Naive thymus-derived CD8-positive, alpha-beta T cell (primary cell): ENCODE results near the gene WDR81. TPM values are rescaled to one million over a fixed set of nuclear protein-coding genes. Genes with fewer than 3 reads are reported as not detected.
"Not testable (repeated sequence)": the region's sequence is repeated elsewhere in the genome, so short reads cannot be mapped to it uniquely, and the experiment has no call there.

Experiments used
- ATAC-seq, 2 donors: fragments of 150-1000 bp; cut with Tn5 transposase in 1 of 2; sonication (Bioruptor Pico), chemical (Tn5 transposase) in 1 of 2; 1 replicate in 1 of 2; 2 replicates in 1 of 2; pipeline ENCODE4 v1.10.0; 2021; ENCODE audit warnings: mild to moderate bottlenecking in 2 of 2, moderate library complexity in 2 of 2
- POLR2A ChIA-PET: fragments of 350-600 bp; sonication (Branson Sonifier 250); formaldehyde crosslinking; loops from one replicate; lab custom pipeline; 2021; ENCODE audit warnings: antibody characterized with exemption; lab: Charles Lee
- DNase-seq, 10 donors: peaks; one replicate each; pipeline versions ENCODE4 v3.0.0 to v3.0.0-alpha.2; 2020 to 2022
- H3K27ac Mint-ChIP-seq, 10 donors: one replicate each; pipeline ENCODE4 v1.8.0; 2020 to 2022; ENCODE audit warnings: mild to moderate bottlenecking in 10 of 10, mixed read lengths in 10 of 10, moderate library complexity in 4 of 10, inconsistent platforms in 1 of 10
- H3K27me3 Mint-ChIP-seq, 5 donors: one replicate each; pipeline ENCODE4 v1.8.0; 2021 to 2022; ENCODE audit warnings: mixed read lengths in 5 of 5
- H3K36me3 Mint-ChIP-seq, 3 donors: one replicate each; pipeline ENCODE4 v1.8.0; 2020 to 2022; ENCODE audit warnings: mixed read lengths in 3 of 3, mild to moderate bottlenecking in 2 of 3, inconsistent platforms in 1 of 3
- H3K4me1 Mint-ChIP-seq, 4 donors: one replicate each; pipeline ENCODE4 v1.8.0; 2021 to 2022; ENCODE audit warnings: mixed read lengths in 4 of 4
- H3K4me3 Mint-ChIP-seq, 10 donors: one replicate each; pipeline ENCODE4 v1.8.0; 2020 to 2022; ENCODE audit warnings: mild to moderate bottlenecking in 10 of 10, mixed read lengths in 10 of 10, moderate library complexity in 6 of 10, inconsistent platforms in 1 of 10
- H3K9me3 Mint-ChIP-seq, 9 donors: one replicate each; pipeline ENCODE4 v1.8.0; 2020 to 2022; ENCODE audit warnings: mixed read lengths in 9 of 9, mild to moderate bottlenecking in 3 of 9, inconsistent platforms in 1 of 9, moderate library complexity in 1 of 9
- polyA plus RNA-seq, 3 donors: library from polyadenylated mRNA; unstranded; fragments of 300-500 nt; fragmentation: Illumina TruSeq; gene quantifications; one replicate each; pipeline ENCODE4 v1.2.3, GENCODE V29; 2021
- total RNA-seq, 8 experiments: library from RNA in 2 of 8; stranded (reverse) in 2 of 8; gene quantifications; one replicate each; pipeline ENCODE4 v1.2.3 and lab custom pipeline; 2021 to 2026

WDR81 gene
- total and polyA plus RNA-seq, 5 experiments from 2014 or later: 6.8 to 50.7 (median 20.6) TPM

DNA sequence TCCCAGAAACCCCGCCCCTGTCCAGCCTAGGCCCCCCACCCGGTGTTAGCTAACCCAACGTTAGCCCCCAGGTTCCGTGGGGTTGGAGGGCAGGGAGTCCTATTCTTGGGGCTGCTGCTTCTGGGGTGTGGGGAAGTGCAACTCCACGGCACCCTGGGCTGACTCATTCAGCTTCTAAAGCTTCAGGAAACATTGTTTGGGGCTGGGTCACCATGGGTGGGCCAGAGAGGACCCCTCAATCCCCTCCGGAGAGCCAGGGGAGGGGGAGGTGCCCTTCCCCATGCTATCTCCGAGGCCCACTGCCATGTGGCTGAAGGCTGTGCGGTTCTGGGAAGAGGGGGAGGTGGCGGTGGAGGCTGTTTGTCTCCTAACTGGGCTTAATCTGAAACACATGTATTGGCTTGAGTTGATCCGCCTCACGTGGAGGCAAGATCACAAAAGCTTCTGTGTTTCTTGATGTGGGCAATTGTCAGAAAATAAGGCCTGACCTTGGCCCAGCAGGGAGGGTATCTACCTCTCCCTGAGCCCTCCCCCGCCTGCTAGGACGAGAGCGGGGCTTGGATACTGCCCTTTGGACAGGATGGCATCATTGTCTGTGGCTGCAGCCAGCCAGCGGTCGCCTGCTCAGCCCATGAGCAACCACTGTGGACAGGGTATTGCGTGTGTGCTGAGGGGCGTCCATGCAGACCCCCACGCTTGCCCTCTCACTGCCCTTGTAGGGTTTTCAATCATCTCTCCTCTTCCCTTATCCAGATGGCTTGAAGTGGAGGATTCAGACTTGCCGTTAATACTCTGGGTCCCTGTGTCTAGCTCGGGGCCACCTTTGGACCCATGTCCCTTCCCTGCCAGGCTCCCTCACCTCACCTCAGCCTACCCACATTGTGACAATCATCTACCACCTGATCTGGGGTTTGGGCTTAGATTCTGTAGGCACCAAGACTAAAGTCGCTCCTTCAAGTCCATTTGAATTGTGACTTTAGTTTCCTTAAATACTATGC is 38.7 kb downstream of the WDR81 start:
- peak overlapping the region; percentile 84 to 96 (median 94) for H3K27ac Mint-ChIP-seq
- no peaks in the 10 kb centered on the region for H3K36me3 Mint-ChIP-seq
- peak overlapping the region in 9 of 10 donors; percentile 7 to 81 (median 72) for H3K4me3 Mint-ChIP-seq
- H3K9me3 Mint-ChIP-seq: no peaks in the 10 kb centered on the region
- DNase-seq (peak in 1 of 10 donors; percentile 12), ATAC-seq (peak in 1 of 2 donors; percentile 26)
- POLR2A ChIA-PET: interaction anchor here (0.7 to 3.5 kb wide), 15 partner anchors 8 to 638 kb away, joined by 3 to 31 read pairs (median 5); partner anchors contain the start of genes MNT, RILP, RPA1 and SMYD4
- no peaks in the 10 kb centered on the region for H3K27me3 Mint-ChIP-seq
- H3K4me1 Mint-ChIP-seq: peaks cover 23 to 51% (median 46%) of the 10 kb centered on the region in 4 donors

GRCh38 chr17:1764284-1764683 is 39.8 kb downstream of the WDR81 start:
- POLR2A ChIA-PET: interaction anchor here (0.6 to 3.5 kb wide), 14 partner anchors 9 to 572 kb away, joined by 3 to 31 read pairs (median 5); partner anchors contain the start of genes RPA1, SMYD4, TSR1 and WDR81
- peak overlapping the region; percentile 52 to 81 (median 72) for H3K4me3 Mint-ChIP-seq
- no peaks in the 10 kb centered on the region for H3K27me3 Mint-ChIP-seq
- H3K9me3 Mint-ChIP-seq: no peaks in the 10 kb centered on the region
- no peaks in the 10 kb centered on the region for H3K36me3 Mint-ChIP-seq
- DNase-seq (peak in 9 of 10 donors; percentile 50 to 82 (median 60)), ATAC-seq (peak; percentile 95)
- H3K27ac Mint-ChIP-seq: peak overlapping the region; percentile 84 to 96 (median 94)
- peaks cover 21 to 49% (median 45%) of the 10 kb centered on the region in 4 donors for H3K4me1 Mint-ChIP-seq

GRCh38 chr17:1764705-1765104 is 40.2 kb downstream of the WDR81 start:
- peak; percentile 6 to 24 for ATAC-seq
- peak overlapping the region; percentile 84 to 96 (median 94) for H3K27ac Mint-ChIP-seq
- H3K36me3 Mint-ChIP-seq, H3K27me3 Mint-ChIP-seq, DNase-seq, H3K9me3 Mint-ChIP-seq: not testable (repeated sequence)
- POLR2A ChIA-PET: interaction anchor here (0.7 to 3.5 kb wide), 13 partner anchors 9 to 572 kb away, joined by 3 to 31 read pairs (median 5); partner anchors contain the start of genes RPA1, SMYD4, TSR1 and WDR81
- peaks cover 25 to 54% (median 49%) of the 10 kb centered on the region in 4 donors for H3K4me1 Mint-ChIP-seq
- peak overlapping the region; percentile 52 to 81 (median 72) for H3K4me3 Mint-ChIP-seq

- peak overlapping the region in 8 of 10 donors; percentile 24 to 80 (median 40) for H3K27ac Mint-ChIP-seq
- H3K9me3 Mint-ChIP-seq: no peaks in the 10 kb centered on the region
- ATAC-seq: no peak
Observed at GRCh38 chr17:1765576-1765975, 41.1 kb downstream of the WDR81 start.

GRCh38 chr17:1766382-1767135 is 42.1 kb downstream of the WDR81 start:
- ATAC-seq (no peak), DNase-seq (no peak)
- Mint-ChIP-seq H3K27ac (peak overlapping the region in 5 of 10 donors; percentile 29 to 80 (median 59)), H3K4me3 (no peak overlapping the region), H3K36me3 (peaks cover 0 to 2% (median 0%) of the 10 kb centered on the region in 3 donors), H3K27me3 (no peaks in the 10 kb centered on the region), H3K4me1 (peaks cover 29 to 63% (median 60%) of the 10 kb centered on the region in 4 donors), H3K9me3 (no peaks in the 10 kb centered on the region)
- POLR2A ChIA-PET: interaction anchor here (0.9 to 1.5 kb wide), 5 partner anchors 43 to 63 kb away, joined by 3 to 7 read pairs (median 4); partner anchors contain the start of genes RPA1 and SMYD4

More at GRCh38 chr17:1765576-1765975, 41.1 kb downstream of the WDR81 start:
- no peak for DNase-seq
- Mint-ChIP-seq H3K4me3 (peak overlapping the region in 2 of 10 donors; percentile 22 to 26), H3K27me3 (no peaks in the 10 kb centered on the region), H3K4me1 (peaks cover 29 to 60% (median 56%) of the 10 kb centered on the region in 4 donors), H3K36me3 (no peaks in the 10 kb centered on the region)
- POLR2A ChIA-PET: interaction anchor here (0.6 to 2.5 kb wide), 8 partner anchors 8 to 64 kb away, joined by 3 to 13 read pairs (median 4); partner anchors contain the start of genes RPA1 and SMYD4

DNA sequence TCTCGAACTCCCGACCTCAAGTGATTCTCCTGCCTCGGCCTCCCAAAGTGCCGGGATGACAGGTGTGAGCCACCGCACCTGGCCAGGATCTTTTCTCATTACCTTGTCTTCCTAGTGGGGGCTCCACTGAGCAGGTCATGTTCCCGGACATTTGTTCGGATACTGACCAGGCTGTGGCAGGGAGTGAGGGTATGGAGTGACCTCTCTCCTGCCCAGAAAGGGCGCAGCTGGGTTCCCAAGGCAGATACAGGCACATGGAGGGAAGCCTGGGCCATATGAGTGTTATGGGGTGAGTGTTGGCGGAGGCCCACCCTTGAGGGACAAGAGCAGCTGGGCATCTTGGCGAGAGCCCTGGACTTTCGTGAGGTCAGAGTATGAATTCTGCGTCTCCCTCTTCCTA is 42.9 kb downstream of the WDR81 start:
- Mint-ChIP-seq H3K27ac (peak overlapping the region in 6 of 10 donors; percentile 76 to 87 (median 82)), H3K4me3 (peak overlapping the region in 1 of 10 donors; percentile 38), H3K4me1 (peaks cover 24 to 59% (median 54%) of the 10 kb centered on the region in 4 donors), H3K9me3 (no peaks in the 10 kb centered on the region), H3K36me3 (peaks cover 0 to 2% (median 0%) of the 10 kb centered on the region in 3 donors), H3K27me3 (no peaks in the 10 kb centered on the region)
- DNase-seq (no peak), ATAC-seq (no peak)
- POLR2A ChIA-PET: interaction anchor here (0.9 to 1.1 kb wide), 2 partner anchors 44 to 141 kb away, joined by 3 read pairs; no protein-coding TSS in a partner anchor

DNA sequence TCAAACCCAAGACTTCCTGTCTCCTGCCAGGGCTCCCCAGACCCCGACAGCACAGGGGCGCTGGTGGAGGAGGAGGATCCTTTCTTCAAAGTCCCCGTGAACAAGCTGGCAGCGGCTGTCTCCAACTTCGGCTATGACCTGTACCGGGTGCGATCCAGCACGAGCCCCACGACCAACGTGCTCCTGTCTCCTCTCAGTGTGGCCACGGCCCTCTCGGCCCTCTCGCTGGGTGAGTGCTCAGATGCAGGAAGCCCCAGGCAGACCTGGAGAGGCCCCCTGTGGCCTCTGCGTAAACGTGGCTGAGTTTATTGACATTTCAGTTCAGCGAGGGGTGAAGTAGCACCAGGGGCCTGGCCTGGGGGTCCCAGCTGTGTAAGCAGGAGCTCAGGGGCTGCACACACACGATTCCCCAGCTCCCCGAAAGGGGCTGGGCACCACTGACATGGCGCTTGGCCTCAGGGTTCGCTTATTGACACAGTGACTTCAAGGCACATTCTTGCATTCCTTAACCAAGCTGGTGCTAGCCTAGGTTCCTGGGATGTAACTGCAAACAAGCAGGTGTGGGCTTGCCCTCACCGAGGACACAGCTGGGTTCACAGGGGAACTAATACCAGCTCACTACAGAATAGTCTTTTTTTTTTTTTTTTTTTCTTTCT is 45.4 kb downstream of the WDR81 start:
- no peaks in the 10 kb centered on the region for H3K27me3 Mint-ChIP-seq
- peak overlapping the region; percentile 86 to 95 (median 91) for H3K27ac Mint-ChIP-seq
- peak in 4 of 10 donors; percentile 8 to 44 (median 31) for DNase-seq
- ATAC-seq: peak; percentile 67 to 73
- H3K36me3 Mint-ChIP-seq: peaks cover 0 to 4% (median 2%) of the 10 kb centered on the region in 3 donors
- peaks cover 14 to 36% (median 32%) of the 10 kb centered on the region in 4 donors for H3K4me1 Mint-ChIP-seq
- no peaks in the 10 kb centered on the region for H3K9me3 Mint-ChIP-seq
- POLR2A ChIA-PET: interaction anchor here (0.6 to 2.2 kb wide), 15 partner anchors 10 to 892 kb away, joined by 3 to 12 read pairs (median 5); partner anchors contain the start of gene WDR81
- peak overlapping the region; percentile 62 to 90 (median 83) for H3K4me3 Mint-ChIP-seq

DNA sequence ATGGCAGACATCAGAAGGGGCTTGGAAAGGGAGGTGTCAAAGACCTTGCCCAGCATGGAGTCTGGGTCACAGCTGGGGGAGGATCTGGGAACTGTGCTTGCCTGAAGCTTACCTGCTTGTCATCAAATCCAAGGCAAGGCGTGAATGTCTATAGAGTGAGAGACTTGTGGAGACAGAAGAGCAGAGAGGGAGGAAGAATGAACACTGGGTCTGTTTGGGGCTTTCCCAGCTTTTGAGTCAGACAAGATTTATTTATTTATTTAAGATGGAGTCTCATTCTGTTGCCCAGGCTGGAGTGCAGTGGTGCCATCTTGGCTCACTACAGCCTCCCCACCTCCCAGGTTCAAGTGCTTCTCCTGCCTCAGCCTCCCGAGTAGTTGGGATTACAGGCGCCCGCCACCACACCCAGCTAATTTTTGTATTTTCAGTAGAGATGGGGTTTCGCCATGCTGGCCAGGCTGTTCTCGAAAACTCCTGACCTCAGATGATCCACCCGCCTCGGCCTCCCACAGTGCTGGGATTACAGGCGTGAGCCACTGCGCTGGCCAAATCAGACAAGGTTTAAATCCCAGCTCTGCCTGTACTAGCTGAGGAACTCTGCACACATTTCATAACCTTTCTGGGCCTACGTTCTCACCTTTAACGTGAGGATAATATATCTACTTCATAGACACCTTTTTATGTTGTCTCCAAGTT is 48.6 kb downstream of the WDR81 start:
- Mint-ChIP-seq H3K27ac (peak overlapping the region; percentile 16 to 86 (median 72)), H3K4me1 (peaks cover 10 to 26% (median 23%) of the 10 kb centered on the region in 4 donors), H3K36me3 (peaks cover 0 to 27% (median 2%) of the 10 kb centered on the region in 3 donors)
- not testable (repeated sequence) for H3K9me3 Mint-ChIP-seq, H3K27me3 Mint-ChIP-seq, H3K4me3 Mint-ChIP-seq, ATAC-seq, DNase-seq
- POLR2A ChIA-PET: interaction anchor here (0.6 to 1.9 kb wide), 6 partner anchors 8 to 89 kb away, joined by 3 to 13 read pairs (median 4); partner anchors contain the start of gene WDR81

DNA sequence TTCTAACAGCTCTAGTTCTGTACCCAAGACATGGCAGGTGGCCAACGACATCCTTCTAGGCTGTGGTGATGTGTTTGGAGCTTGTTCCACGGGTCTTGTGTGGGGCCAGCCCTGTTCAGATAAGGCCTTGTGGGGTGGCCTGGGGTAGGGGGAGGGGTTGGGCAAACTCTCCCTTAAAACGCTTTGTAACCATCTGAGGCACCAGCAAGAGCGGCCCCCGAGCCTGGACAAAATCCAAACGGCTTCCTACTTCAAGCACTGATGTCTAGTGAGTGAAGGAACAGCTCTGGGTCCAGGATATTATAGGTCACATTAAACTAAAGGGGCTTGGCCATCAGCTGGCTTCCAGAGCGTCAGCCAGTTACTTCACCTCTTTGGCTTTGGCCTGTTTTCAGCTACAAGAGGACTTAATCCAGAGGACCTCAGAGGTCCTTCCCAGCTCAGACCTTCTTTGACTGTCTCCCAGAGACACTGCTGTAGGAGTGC is 49.2 kb downstream of the WDR81 start:
- Mint-ChIP-seq H3K4me3 (no peak overlapping the region), H3K36me3 (peaks cover 0 to 33% (median 3%) of the 10 kb centered on the region in 3 donors), H3K9me3 (no peaks in the 10 kb centered on the region), H3K27ac (peak overlapping the region in 9 of 10 donors; percentile 16 to 84 (median 58)), H3K27me3 (no peaks in the 10 kb centered on the region), H3K4me1 (peaks cover 10 to 26% (median 23%) of the 10 kb centered on the region in 4 donors)
- ATAC-seq (no peak), DNase-seq (no peak)
- POLR2A ChIA-PET: interaction anchor here (0.6 to 1.5 kb wide), 3 partner anchors 9 to 90 kb away, joined by 3 to 13 read pairs (median 3); partner anchors contain the start of gene WDR81

GRCh38 chr17:1774390-1775176 is 50.1 kb downstream of the WDR81 start:
- no peak for ATAC-seq
- no peaks in the 10 kb centered on the region for H3K27me3 Mint-ChIP-seq

More at GRCh38 chr17:1774390-1775176, 50.1 kb downstream of the WDR81 start:
- H3K4me1 Mint-ChIP-seq: peaks cover 7 to 22% (median 17%) of the 10 kb centered on the region in 4 donors
- peak overlapping the region in 9 of 10 donors; percentile 10 to 84 (median 56) for H3K27ac Mint-ChIP-seq
- H3K4me3 Mint-ChIP-seq: no peak overlapping the region
- DNase-seq: no peak
- H3K9me3 Mint-ChIP-seq: no peaks in the 10 kb centered on the region
- peaks cover 0 to 40% (median 3%) of the 10 kb centered on the region in 3 donors for H3K36me3 Mint-ChIP-seq
- POLR2A ChIA-PET: interaction anchor here (0.7 kb wide), 1 partner anchor 40 kb away, joined by 3 read pairs; no protein-coding TSS in a partner anchor
